Measurements from ENCODE around the gene SMS.

SMS gene

GRCh38 chrX:21939906-21940305 is 603 bp upstream of the SMS start:
- H3K4me3 ChIP-seq (replicated peaks; ENCODE audit: insufficient read depth, low read length) = peak overlapping the region; percentile 55; the same call in 1 of the 2 replicates
- no peak for TF ChIP-seq GABPA (IDR thresholded peaks at IDR 0.05; ENCODE audit: low read depth)
- no peak for TF ChIP-seq POLR2AphosphoS5 (IDR thresholded peaks at IDR 0.05; ENCODE audit: low read depth)
- TF ChIP-seq, protein P1, sequence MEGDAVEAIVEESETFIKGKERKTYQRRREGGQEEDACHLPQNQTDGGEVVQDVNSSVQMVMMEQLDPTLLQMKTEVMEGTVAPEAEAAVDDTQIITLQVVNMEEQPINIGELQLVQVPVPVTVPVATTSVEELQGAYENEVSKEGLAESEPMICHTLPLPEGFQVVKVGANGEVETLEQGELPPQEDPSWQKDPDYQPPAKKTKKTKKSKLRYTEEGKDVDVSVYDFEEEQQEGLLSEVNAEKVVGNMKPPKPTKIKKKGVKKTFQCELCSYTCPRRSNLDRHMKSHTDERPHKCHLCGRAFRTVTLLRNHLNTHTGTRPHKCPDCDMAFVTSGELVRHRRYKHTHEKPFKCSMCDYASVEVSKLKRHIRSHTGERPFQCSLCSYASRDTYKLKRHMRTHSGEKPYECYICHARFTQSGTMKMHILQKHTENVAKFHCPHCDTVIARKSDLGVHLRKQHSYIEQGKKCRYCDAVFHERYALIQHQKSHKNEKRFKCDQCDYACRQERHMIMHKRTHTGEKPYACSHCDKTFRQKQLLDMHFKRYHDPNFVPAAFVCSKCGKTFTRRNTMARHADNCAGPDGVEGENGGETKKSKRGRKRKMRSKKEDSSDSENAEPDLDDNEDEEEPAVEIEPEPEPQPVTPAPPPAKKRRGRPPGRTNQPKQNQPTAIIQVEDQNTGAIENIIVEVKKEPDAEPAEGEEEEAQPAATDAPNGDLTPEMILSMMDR (IDR thresholded peaks at IDR 0.05; ENCODE audit: insufficient read depth, low read length) = no peak
- TF ChIP-seq REST (IDR thresholded peaks at IDR 0.05; ENCODE audit: insufficient replicate concordance, low read depth) = no peak
- TF ChIP-seq SPI1 (IDR thresholded peaks at IDR 0.05; ENCODE audit: borderline replicate concordance, low read depth) = no peak
- peak overlapping the region; percentile 55 for H3K27ac ChIP-seq (replicated peaks)
- H3K27me3 ChIP-seq (ENCODE audit: insufficient read depth, poor library complexity, severe bottlenecking) = no peaks in the 10 kb centered on the region
- DNase-seq (ENCODE audit: low read depth in 1 of 2, low spot score in 1 of 2) = no peak

GRCh38 chrX:21943460-21944135 is 3.1 kb downstream of the SMS start:
- Histone ChIP-seq H3K27ac (replicated peaks) (no peak overlapping the region), H3K4me3 (replicated peaks; ENCODE audit: insufficient read depth, low read length) (no peak overlapping the region), H3K27me3 (ENCODE audit: insufficient read depth, poor library complexity, severe bottlenecking) (no peaks in the 10 kb centered on the region)
- TF ChIP-seq, protein P1 (IDR thresholded peaks at IDR 0.05; ENCODE audit: insufficient read depth, low read length) = no peak
- TF ChIP-seq GABPA (IDR thresholded peaks at IDR 0.05; ENCODE audit: low read depth) = no peak
- TF ChIP-seq REST (IDR thresholded peaks at IDR 0.05; ENCODE audit: insufficient replicate concordance, low read depth) = no peak
- no peak for TF ChIP-seq SPI1 (IDR thresholded peaks at IDR 0.05; ENCODE audit: borderline replicate concordance, low read depth)
- DNase-seq (ENCODE audit: low read depth in 1 of 2, low spot score in 1 of 2) = no peak

DNA sequence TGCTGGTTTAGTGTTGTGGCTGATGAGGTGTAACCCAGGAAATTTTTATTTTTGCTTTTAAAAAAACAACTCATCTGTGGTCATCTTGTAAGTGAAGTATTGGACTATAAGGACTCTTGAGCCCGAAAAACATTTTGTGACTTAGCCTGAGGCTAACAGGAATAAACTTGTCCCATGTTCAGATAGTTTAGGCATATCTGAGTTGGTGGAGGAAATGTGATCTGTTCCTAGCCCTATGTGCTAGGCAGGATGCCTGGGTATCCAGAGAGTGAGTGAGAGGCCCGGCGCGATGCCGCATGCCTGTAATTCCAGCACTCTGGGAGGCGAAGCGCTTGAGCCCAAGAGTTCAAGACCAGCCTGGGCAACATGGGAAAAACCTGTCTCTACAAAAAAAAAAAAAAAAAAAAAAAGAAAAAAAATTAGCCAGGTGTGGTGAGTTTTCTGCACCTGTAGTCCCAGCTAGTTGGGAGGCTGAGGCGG is 3.7 kb downstream of the SMS start:
- H3K27me3 ChIP-seq (ENCODE audit: insufficient read depth, poor library complexity, severe bottlenecking) = no peaks in the 10 kb centered on the region
- H3K4me3 ChIP-seq (replicated peaks; ENCODE audit: insufficient read depth, low read length) = no peak overlapping the region
- no peak overlapping the region for H3K27ac ChIP-seq (replicated peaks)
- no peak for DNase-seq (ENCODE audit: low read depth in 1 of 2, low spot score in 1 of 2)
- TF ChIP-seq REST (IDR thresholded peaks at IDR 0.05; ENCODE audit: insufficient replicate concordance, low read depth) = no peak
